HG02678 (cell line): ENCODE measurements around the gene SECISBP2L.
"Not testable (repeated sequence)": the region's sequence is repeated elsewhere in the genome, so short reads cannot be mapped to it uniquely, and the experiment has no call there.

Source experiments
- ATAC-seq: cut with Tn5 transposase; IDR thresholded peaks from one replicate; pipeline ENCODE4 v1.9.1; 2021; ENCODE audit warnings: mild to moderate bottlenecking, moderate library complexity; ENCODE audit not compliant: unreplicated experiment

Gene SECISBP2L

GRCh38 chr15:49046220-49047102 is at the start of gene SECISBP2L:
TSS of gene SECISBP2L (minus strand) at chr15:49046446. CDS start at chr15:49046299, 147 bp downstream.
- ATAC-seq = peak; percentile 95

GRCh38 chr15:49094923-49095322 is 48.7 kb upstream of the SECISBP2L start:
- no peak for ATAC-seq

GRCh38 chr15:49093252-49094105 is 47.2 kb upstream of the SECISBP2L start:
- ATAC-seq = no peak

- no peak for ATAC-seq
These were observed 42.8 kb upstream of the SECISBP2L start for GRCh38 chr15:49088996-49089395.

GRCh38 chr15:49085696-49086459 is 39.6 kb upstream of the SECISBP2L start:
- no peak for ATAC-seq

- ATAC-seq = no peak
These were observed 38.0 kb upstream of the SECISBP2L start for GRCh38 chr15:49084285-49084570.

GRCh38 chr15:49083401-49084284 is 37.4 kb upstream of the SECISBP2L start:
- no peak for ATAC-seq

GRCh38 chr15:49082960-49083359 is 36.7 kb upstream of the SECISBP2L start:
- ATAC-seq = no peak

GRCh38 chr15:49079340-49080039 is 33.2 kb upstream of the SECISBP2L start:
- ATAC-seq = no peak

GRCh38 chr15:49075881-49076280 is 29.6 kb upstream of the SECISBP2L start:
- no peak for ATAC-seq

- not testable (repeated sequence) for ATAC-seq
These were observed 28.5 kb upstream of the SECISBP2L start for GRCh38 chr15:49074589-49075287.

GRCh38 chr15:49066372-49066771 is 20.1 kb upstream of the SECISBP2L start:
- no peak for ATAC-seq

- no peak for ATAC-seq
These were observed 18.6 kb upstream of the SECISBP2L start for GRCh38 chr15:49064884-49065283.

- ATAC-seq = no peak
These were observed 18.0 kb upstream of the SECISBP2L start for GRCh38 chr15:49064281-49064653.

GRCh38 chr15:49063402-49064280 is 17.4 kb upstream of the SECISBP2L start:
- ATAC-seq = no peak

- ATAC-seq = no peak
These were observed 16.7 kb upstream of the SECISBP2L start for GRCh38 chr15:49062900-49063299.

- ATAC-seq = no peak
These were observed 14.7 kb upstream of the SECISBP2L start for GRCh38 chr15:49060710-49061495.
